SK-N-SH treated with all-trans-retinoic acid at 6 μM for 48 hours (cell line): ENCODE measurements around the gene NXNL1.

ENCODE experiments used
- ATAC-seq: fragments of 200-7000 bp; cut with Tn5 transposase; 3 replicates; pipeline ENCODE4 v1.9.1; 2020; ENCODE audit warnings: mild to moderate bottlenecking, moderate library complexity
- ARNTL ChIP-seq: fragments of 450-650 bp; formaldehyde crosslinking; IDR thresholded peaks from 2 replicates; pipeline ENCODE4 v1.5.0; 2020; ENCODE audit warnings: low read depth, mild to moderate bottlenecking, moderate library complexity, borderline replicate concordance
- CREB5 ChIP-seq: fragments of 250-450 bp; sonication (Bioruptor Pico); IDR thresholded peaks from 2 replicates; pipeline ENCODE4 v1.5.1; 2020; ENCODE audit warnings: low read depth, mild to moderate bottlenecking, moderate library complexity
- ESRRG ChIP-seq: fragments of 250-450 bp; sonication (Bioruptor Pico); IDR thresholded peaks from 2 replicates; pipeline ENCODE4 v1.6.1; 2021; ENCODE audit warnings: mild to moderate bottlenecking
- GLIS3 ChIP-seq: fragments of 250-450 bp; sonication (Bioruptor Pico); IDR thresholded peaks from 2 replicates; pipeline ENCODE4 v1.5.0; 2020; ENCODE audit warnings: mild to moderate bottlenecking, moderate library complexity
- ISL1 ChIP-seq: fragments of 250-450 bp; sonication (Bioruptor Pico); IDR thresholded peaks from 2 replicates; pipeline ENCODE4 v2.1.2; 2022; ENCODE audit warnings: mild to moderate bottlenecking, moderate library complexity
- OSR1 ChIP-seq: fragments of 250-450 bp; sonication (Bioruptor Pico); IDR thresholded peaks from 2 replicates; pipeline ENCODE4 v1.8.0; 2022; ENCODE audit warnings: moderate library complexity, mild to moderate bottlenecking, inconsistent platforms
- POU6F1 ChIP-seq: fragments of 250-450 bp; sonication (Bioruptor Pico); IDR thresholded peaks from 2 replicates; pipeline ENCODE4 v1.8.0; 2021; ENCODE audit warnings: low read depth, mild to moderate bottlenecking, moderate library complexity, borderline replicate concordance
- TCF4 ChIP-seq: fragments of 250-450 bp; sonication (Bioruptor Pico); IDR thresholded peaks from 2 replicates; pipeline ENCODE4 v1.8.0; 2021; ENCODE audit warnings: mild to moderate bottlenecking, moderate library complexity, borderline replicate concordance
- TOX ChIP-seq: fragments of 250-450 bp; sonication (Bioruptor Pico); IDR thresholded peaks from 2 replicates; pipeline ENCODE4 v1.8.0; 2021; ENCODE audit warnings: mild to moderate bottlenecking, moderate library complexity, borderline replicate concordance
- ZC3H10 ChIP-seq: fragments of 250-450 bp; sonication (Bioruptor Pico); IDR thresholded peaks from 2 replicates; pipeline ENCODE4 v1.5.1; 2021; ENCODE audit warnings: mild to moderate bottlenecking, moderate library complexity
- ZFP3 ChIP-seq: fragments of 250-450 bp; sonication (Bioruptor Pico); IDR thresholded peaks from 2 replicates; pipeline ENCODE4 v1.5.0; 2020; ENCODE audit warnings: mild to moderate bottlenecking, moderate library complexity
- ZNF70 ChIP-seq: fragments of 450-650 bp; formaldehyde crosslinking; IDR thresholded peaks from 2 replicates; pipeline ENCODE4 v1.5.0; 2020; ENCODE audit warnings: mild to moderate bottlenecking, moderate library complexity
- ZNF8 ChIP-seq: fragments of 450-650 bp; formaldehyde crosslinking; IDR thresholded peaks from 2 replicates; pipeline ENCODE4 v1.5.0; 2020; ENCODE audit warnings: mild to moderate bottlenecking, moderate library complexity
- TF ChIP-seq, protein P1 (sequence below): fragments of 250-450 bp; sonication (Bioruptor Pico); IDR thresholded peaks from 2 replicates; pipeline ENCODE4 v1.5.1; 2021; ENCODE audit warnings: mild to moderate bottlenecking, moderate library complexity
- TF ChIP-seq, protein P2 (sequence below): fragments of 250-450 bp; sonication (Bioruptor Pico); IDR thresholded peaks from 2 replicates; pipeline ENCODE4 v1.8.0; 2020; ENCODE audit warnings: mild to moderate bottlenecking, moderate library complexity, borderline replicate concordance

The NXNL1 gene

GRCh38 chr19:17470068-17470841 is 9.5 kb upstream of the NXNL1 start, which contains the start of gene SLC27A1:
TSS of gene SLC27A1 (plus strand) at chr19:17470524. CDS start at chr19:17470541, 17 bp downstream.
- TF ChIP-seq, protein P1, sequence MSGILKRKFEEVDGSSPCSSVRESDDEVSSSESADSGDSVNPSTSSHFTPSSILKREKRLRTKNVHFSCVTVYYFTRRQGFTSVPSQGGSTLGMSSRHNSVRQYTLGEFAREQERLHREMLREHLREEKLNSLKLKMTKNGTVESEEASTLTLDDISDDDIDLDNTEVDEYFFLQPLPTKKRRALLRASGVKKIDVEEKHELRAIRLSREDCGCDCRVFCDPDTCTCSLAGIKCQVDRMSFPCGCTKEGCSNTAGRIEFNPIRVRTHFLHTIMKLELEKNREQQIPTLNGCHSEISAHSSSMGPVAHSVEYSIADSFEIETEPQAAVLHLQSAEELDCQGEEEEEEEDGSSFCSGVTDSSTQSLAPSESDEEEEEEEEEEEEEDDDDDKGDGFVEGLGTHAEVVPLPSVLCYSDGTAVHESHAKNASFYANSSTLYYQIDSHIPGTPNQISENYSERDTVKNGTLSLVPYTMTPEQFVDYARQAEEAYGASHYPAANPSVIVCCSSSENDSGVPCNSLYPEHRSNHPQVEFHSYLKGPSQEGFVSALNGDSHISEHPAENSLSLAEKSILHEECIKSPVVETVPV (CRISPR knock-in tag), result no peak
- TF ChIP-seq POU6F1 (CRISPR knock-in tag) (no peak), ZFP3 (CRISPR knock-in tag) (no peak), ISL1 (CRISPR knock-in tag) (no peak), TCF4 (CRISPR knock-in tag) (no peak), OSR1 (CRISPR knock-in tag) (no peak), CREB5 (CRISPR knock-in tag) (no peak), TOX (CRISPR knock-in tag) (no peak), ESRRG (CRISPR knock-in tag) (no peak), ARNTL (CRISPR knock-in tag) (no peak), GLIS3 (CRISPR knock-in tag) (no peak)
- TF ChIP-seq, protein P2, sequence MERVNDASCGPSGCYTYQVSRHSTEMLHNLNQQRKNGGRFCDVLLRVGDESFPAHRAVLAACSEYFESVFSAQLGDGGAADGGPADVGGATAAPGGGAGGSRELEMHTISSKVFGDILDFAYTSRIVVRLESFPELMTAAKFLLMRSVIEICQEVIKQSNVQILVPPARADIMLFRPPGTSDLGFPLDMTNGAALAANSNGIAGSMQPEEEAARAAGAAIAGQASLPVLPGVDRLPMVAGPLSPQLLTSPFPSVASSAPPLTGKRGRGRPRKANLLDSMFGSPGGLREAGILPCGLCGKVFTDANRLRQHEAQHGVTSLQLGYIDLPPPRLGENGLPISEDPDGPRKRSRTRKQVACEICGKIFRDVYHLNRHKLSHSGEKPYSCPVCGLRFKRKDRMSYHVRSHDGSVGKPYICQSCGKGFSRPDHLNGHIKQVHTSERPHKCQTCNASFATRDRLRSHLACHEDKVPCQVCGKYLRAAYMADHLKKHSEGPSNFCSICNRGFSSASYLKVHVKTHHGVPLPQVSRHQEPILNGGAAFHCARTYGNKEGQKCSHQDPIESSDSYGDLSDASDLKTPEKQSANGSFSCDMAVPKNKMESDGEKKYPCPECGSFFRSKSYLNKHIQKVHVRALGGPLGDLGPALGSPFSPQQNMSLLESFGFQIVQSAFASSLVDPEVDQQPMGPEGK (CRISPR knock-in tag), result no peak

GRCh38 chr19:17469481-17470067 is 8.8 kb upstream of the NXNL1 start:
- TF ChIP-seq OSR1 (CRISPR knock-in tag) (no peak), ZC3H10 (CRISPR knock-in tag) (no peak), ZNF70 (CRISPR knock-in tag) (no peak), CREB5 (CRISPR knock-in tag) (no peak), TOX (CRISPR knock-in tag) (no peak), POU6F1 (CRISPR knock-in tag) (no peak), ZFP3 (CRISPR knock-in tag) (no peak), ESRRG (CRISPR knock-in tag) (no peak), ISL1 (CRISPR knock-in tag) (no peak), ZNF8 (CRISPR knock-in tag) (no peak)
- TF ChIP-seq, protein P1 (CRISPR knock-in tag), result no peak
- TF ChIP-seq, protein P2 (CRISPR knock-in tag), result no peak; the same call in 1 of the 2 replicates
- peak; percentile 77 for ATAC-seq

More at GRCh38 chr19:17470068-17470841, 9.5 kb upstream of the NXNL1 start, which contains the start of gene SLC27A1:
- peak; percentile 95 for ATAC-seq
